EL (cell line): ENCODE measurements around the gene TRIM54.
A peak's percentile ranks its signal among the peaks of the same experiment; 100 is the strongest.
"Not testable (repeated sequence)": the region's sequence is repeated elsewhere in the genome, so short reads cannot be mapped to it uniquely, and the experiment has no call there.

ENCODE experiments used
- DNase-seq: peaks from one replicate; pipeline ENCODE4 v3.0.0-alpha.2; 2016

TRIM54 gene

GRCh38 chr2:27315122-27315521 is 32.9 kb downstream of the TRIM54 start:
- DNase-seq: no peak

- no peak for DNase-seq
These were observed 34.6 kb downstream of the TRIM54 start for GRCh38 chr2:27316655-27317412.

GRCh38 chr2:27319839-27320238 is 37.6 kb downstream of the TRIM54 start:
- DNase-seq: not testable (repeated sequence)

GRCh38 chr2:27320958-27321543 is 38.8 kb downstream of the TRIM54 start:
- DNase-seq: peak; percentile 99

- DNase-seq: no peak
These were observed 40.1 kb downstream of the TRIM54 start for GRCh38 chr2:27322301-27322765.

- DNase-seq: peak; percentile 89
These were observed 40.8 kb downstream of the TRIM54 start, which contains the start of gene MPV17 for GRCh38 chr2:27322766-27323595. TSS of gene MPV17 (minus strand) at chr2:27323097. CDS start at chr2:27322517, 580 bp downstream.

- DNase-seq: no peak
These were observed 41.5 kb downstream of the TRIM54 start for GRCh38 chr2:27323596-27324285.

GRCh38 chr2:27324720-27325119 is 42.5 kb downstream of the TRIM54 start:
- DNase-seq: no peak

- DNase-seq: no peak
These were observed 53.1 kb downstream of the TRIM54 start for GRCh38 chr2:27335311-27335710.

GRCh38 chr2:27336173-27336572 is 53.9 kb downstream of the TRIM54 start:
- no peak for DNase-seq

- no peak for DNase-seq
These were observed 65.4 kb downstream of the TRIM54 start for GRCh38 chr2:27347641-27348040.

- DNase-seq: no peak
These were observed 68.0 kb downstream of the TRIM54 start for GRCh38 chr2:27350106-27350693.

GRCh38 chr2:27351802-27352598 is 69.8 kb downstream of the TRIM54 start:
- DNase-seq: no peak

- not testable (repeated sequence) for DNase-seq
These were observed 71.1 kb downstream of the TRIM54 start for GRCh38 chr2:27353386-27353761.

GRCh38 chr2:27353762-27354596 is 71.8 kb downstream of the TRIM54 start:
- DNase-seq: peak; percentile 28

GRCh38 chr2:27354597-27354927 is 72.3 kb downstream of the TRIM54 start:
- DNase-seq: no peak

- DNase-seq: peak; percentile 66
These were observed 73.8 kb downstream of the TRIM54 start for GRCh38 chr2:27356056-27356381.

GRCh38 chr2:27356382-27357181 is 74.4 kb downstream of the TRIM54 start, which contains the start of gene GTF3C2:
TSS of gene GTF3C2 (minus strand) at chr2:27356764. CDS start at chr2:27343554, 13,210 bp downstream.
- DNase-seq: peak; percentile 98
